Small intestine (tissue), 7 donors: ENCODE results near the gene HVCN1. TPM values are rescaled to one million over a fixed set of nuclear protein-coding genes. Genes with fewer than 3 reads are reported as not detected.
A peak's percentile ranks its signal among the peaks of the same experiment; 100 is the strongest.
"Not testable (repeated sequence)": the region's sequence is repeated elsewhere in the genome, so short reads cannot be mapped to it uniquely, and the experiment has no call there.

Source experiments
- DNase-seq, 2 donors: peaks; one replicate each; pipeline versions ENCODE4 v3.0.0 to v3.0.0-alpha.2; 2013
- FAIRE-seq: peaks from 2 replicates; lab custom pipeline; 2012; peaks lifted over from hg19 to GRCh38; lab: Jason Lieb, UNC
- H3K27ac ChIP-seq, 3 donors: one replicate each; pipeline ENCODE4 v1.5.1; 2013; ENCODE audit warnings: low read length in 2 of 3, mild to moderate bottlenecking in 2 of 3, control low read depth in 1 of 3, inconsistent platforms in 1 of 3, low read depth in 1 of 3, moderate library complexity in 1 of 3
- H3K27me3 ChIP-seq, 3 donors: one replicate each; pipeline ENCODE4 v1.6.1; 2013; ENCODE audit warnings: low read length in 3 of 3, inconsistent platforms in 1 of 3; ENCODE audit not compliant: control insufficient read depth in 3 of 3, insufficient read depth in 3 of 3
- H3K36me3 ChIP-seq, 3 donors: one replicate each; pipeline ENCODE4 v1.6.1; 2013; ENCODE audit warnings: low read length in 3 of 3, inconsistent platforms in 1 of 3, low read depth in 1 of 3, mild to moderate bottlenecking in 1 of 3, moderate library complexity in 1 of 3; ENCODE audit not compliant: control insufficient read depth in 3 of 3, insufficient read depth in 2 of 3
- H3K4me1 ChIP-seq, 3 donors: one replicate each; pipeline ENCODE4 v1.6.1; 2013; ENCODE audit warnings: low read length in 2 of 3, inconsistent platforms in 1 of 3, low read depth in 1 of 3, mild to moderate bottlenecking in 1 of 3, moderate library complexity in 1 of 3; ENCODE audit not compliant: control insufficient read depth in 3 of 3, insufficient read depth in 2 of 3
- H3K4me3 ChIP-seq, 3 donors: one replicate each; pipeline ENCODE4 v1.5.1; 2013; ENCODE audit warnings: low read length in 3 of 3, control low read depth in 1 of 3, inconsistent platforms in 1 of 3, low read depth in 1 of 3, mild to moderate bottlenecking in 1 of 3, moderate library complexity in 1 of 3
- H3K9me3 ChIP-seq, 2 donors: one replicate each; pipeline ENCODE4 v1.6.1; 2013; ENCODE audit warnings: low read depth in 1 of 2, low read length in 1 of 2; ENCODE audit not compliant: control insufficient read depth in 2 of 2, insufficient read depth in 1 of 2
- WGBS, 3 donors: extraction: QIAGEN DNeasy Blood & Tissue Kit; methylation state at CpG; one replicate each; pipeline ENCODE4 v1.1.7; 2013; 5-methylcytosine and 5-hydroxymethylcytosine counted together
- polyA plus RNA-seq, 4 donors: library from polyadenylated mRNA; stranded (reverse) in 3 of 4; unstranded in 1 of 4; fragments of 200-250 nt in 3 of 4; fragments of 120-200 nt in 1 of 4; gene quantifications; one replicate each; pipeline versions ENCODE4 v1.2.1 to v1.2.3, GENCODE V29; 2013
- donor health status: healthy with polysubstance abuse.
- donor health status: control.
- donor health status: control.
- donor health status: Bipolar disorder and iron deficiency.
- donor health status: healthy.

HVCN1 gene
- polyA plus RNA-seq, 4 donors, result 1.9 to 4.7 (median 3.5) TPM

DNA sequence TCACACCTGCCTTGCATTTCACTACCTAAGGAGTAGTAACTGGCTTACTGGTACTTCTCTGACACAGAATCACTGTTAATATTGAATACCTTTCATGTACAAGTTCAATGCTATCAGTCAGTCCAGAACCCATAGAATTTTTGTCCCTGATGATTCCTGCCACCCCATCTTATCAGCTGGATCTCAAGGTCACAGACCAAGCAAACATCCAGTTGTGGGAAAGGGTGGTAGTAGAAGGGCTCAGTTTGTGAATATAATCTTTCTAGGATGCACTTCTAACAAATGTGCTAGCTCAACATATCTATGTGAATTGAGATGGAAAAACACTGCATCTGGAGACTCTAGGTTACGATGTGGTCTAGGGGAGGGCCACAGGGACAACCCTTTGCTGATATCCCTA lies 39.7 kb upstream of the HVCN1 start:
- H3K27ac ChIP-seq, result peak overlapping the region in 1 of 3 donors; percentile 66
- FAIRE-seq, result no peak

DNA sequence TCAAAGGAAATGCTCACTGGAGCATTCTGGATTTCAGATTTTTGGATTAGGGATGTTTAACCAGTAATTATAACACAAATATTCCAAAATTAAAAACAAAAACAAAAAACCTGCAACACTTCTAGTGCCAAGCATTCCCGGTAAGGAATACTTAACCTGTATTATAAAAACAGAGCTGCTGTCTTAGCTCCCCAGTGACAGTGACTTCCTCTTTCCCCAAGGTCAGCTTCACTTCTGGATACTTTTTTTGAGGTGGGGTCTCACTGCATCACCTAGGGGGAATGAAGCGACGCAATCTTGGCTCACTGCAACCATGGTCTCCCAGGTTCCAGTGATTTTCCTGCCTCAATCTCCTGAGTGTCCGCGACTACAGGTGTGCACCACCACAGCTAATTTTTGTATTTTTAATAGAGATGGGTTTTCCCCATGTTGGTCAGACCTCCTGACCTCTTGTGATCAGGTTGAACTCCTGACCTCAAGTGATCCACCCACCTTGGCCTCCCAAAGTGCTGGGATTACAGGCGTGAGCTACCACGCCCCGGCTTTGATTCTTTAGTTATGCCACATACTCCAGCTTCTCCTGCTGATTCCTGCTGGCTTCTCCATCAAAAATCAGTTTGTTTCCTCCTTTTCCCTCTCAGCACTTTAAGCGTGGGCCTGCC lies 37.9 kb upstream of the HVCN1 start:
- no peak overlapping the region for H3K4me3 ChIP-seq
- peaks cover 0 to 3% (median 0%) of the 10 kb centered on the region in 3 donors for H3K4me1 ChIP-seq
- H3K9me3 ChIP-seq, result no peaks in the 10 kb centered on the region
- H3K36me3 ChIP-seq, result peaks cover 17 to 38% (median 36%) of the 10 kb centered on the region in 3 donors
- 83 to 87% (median 83%) methylated on average over 9 of the region's 9 CpGs for WGBS, 3 donors
- no peaks in the 10 kb centered on the region for H3K27me3 ChIP-seq
- DNase-seq (no peak), FAIRE-seq (no peak)
- peak overlapping the region in 1 of 3 donors; percentile 54 for H3K27ac ChIP-seq

More for the DNA sequence above, 39.7 kb upstream of the HVCN1 start:
- peaks cover 13 to 37% (median 31%) of the 10 kb centered on the region in 3 donors for H3K36me3 ChIP-seq
- 93 to 100% (median 97%) methylated on average over 1 of the region's 1 CpG for WGBS, 3 donors
- H3K9me3 ChIP-seq, result no peaks in the 10 kb centered on the region
- peaks cover 2 to 16% (median 7%) of the 10 kb centered on the region in 3 donors for H3K4me1 ChIP-seq
- DNase-seq, result no peak
- H3K4me3 ChIP-seq, result no peak overlapping the region
- no peaks in the 10 kb centered on the region for H3K27me3 ChIP-seq

DNA sequence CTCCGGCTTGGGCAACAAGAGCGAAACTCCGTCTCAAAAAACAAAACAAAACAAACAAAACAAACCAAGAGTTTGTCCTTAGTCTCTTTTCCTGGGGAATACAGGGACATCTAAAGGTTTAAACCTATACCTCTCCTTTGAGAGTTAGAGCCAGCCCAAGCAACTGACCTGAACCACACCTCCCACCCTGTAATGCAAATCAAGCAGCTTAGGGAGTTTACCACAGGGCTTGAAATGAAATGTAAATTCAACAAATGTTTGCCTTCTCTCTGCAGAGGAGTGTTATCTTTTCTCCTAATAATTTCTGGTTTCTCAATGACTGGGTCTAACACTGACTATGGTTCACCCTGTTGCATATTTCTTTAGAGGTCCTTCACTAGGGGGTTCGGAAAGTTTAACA lies 37.1 kb upstream of the HVCN1 start:
- FAIRE-seq, result no peak
- WGBS, 3 donors, result 96 to 97% (median 96%) methylated on average over 4 of the region's 4 CpGs

DNA sequence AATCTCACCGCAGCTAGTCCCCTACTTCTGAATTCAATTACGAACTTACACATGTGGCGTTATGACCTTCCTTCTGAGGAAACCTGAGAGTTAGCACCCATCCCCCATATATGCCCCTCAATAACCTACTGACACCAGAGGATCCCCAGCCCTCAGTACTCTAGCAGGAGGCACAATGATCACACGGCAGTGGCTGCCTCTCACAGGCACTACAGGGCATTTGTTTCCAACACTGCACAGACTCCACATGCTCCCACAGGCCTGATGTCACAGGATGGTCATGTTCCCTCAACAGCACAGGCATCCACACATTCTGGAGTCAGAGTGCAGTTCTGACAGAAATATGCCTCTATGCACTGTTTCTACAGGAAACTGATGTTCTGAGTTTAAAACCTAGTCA lies 36.4 kb upstream of the HVCN1 start:
- Histone ChIP-seq H3K4me1 (peaks cover 0 to 3% (median 0%) of the 10 kb centered on the region in 3 donors), H3K27me3 (no peaks in the 10 kb centered on the region), H3K9me3 (no peaks in the 10 kb centered on the region), H3K4me3 (no peak overlapping the region), H3K27ac (no peak overlapping the region), H3K36me3 (peaks cover 17 to 43% (median 38%) of the 10 kb centered on the region in 3 donors)
- DNase-seq, result no peak
- 82 to 89% (median 86%) methylated on average over 4 of the region's 4 CpGs for WGBS, 3 donors
- no peak for FAIRE-seq

More for the DNA sequence above, 37.1 kb upstream of the HVCN1 start:
- Histone ChIP-seq H3K27ac (no peak overlapping the region), H3K4me1 (peaks cover 0 to 3% (median 0%) of the 10 kb centered on the region in 3 donors), H3K9me3 (no peaks in the 10 kb centered on the region), H3K27me3 (no peaks in the 10 kb centered on the region), H3K36me3 (peaks cover 17 to 39% (median 38%) of the 10 kb centered on the region in 3 donors), H3K4me3 (no peak overlapping the region)
- DNase-seq, result no peak

DNA sequence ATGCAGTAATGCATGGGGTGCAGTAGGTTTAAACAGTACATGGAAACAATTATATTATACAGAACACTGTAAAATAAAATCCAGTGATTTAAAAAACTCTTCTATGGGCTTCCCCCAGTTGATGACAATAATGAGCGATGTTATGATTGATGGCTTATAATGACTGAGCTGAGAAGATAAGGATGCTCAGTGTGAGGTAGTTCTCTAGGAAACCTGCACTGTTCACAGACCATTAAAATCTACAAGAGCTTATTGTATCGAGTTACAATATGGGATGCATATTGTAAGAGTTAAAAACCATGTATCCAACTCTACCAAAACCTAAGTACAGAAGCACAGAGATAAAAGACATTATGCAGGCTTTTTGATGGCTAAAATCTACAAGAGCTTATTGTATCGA lies 34.0 kb upstream of the HVCN1 start:
- H3K36me3 ChIP-seq, result peaks cover 16 to 45% (median 30%) of the 10 kb centered on the region in 3 donors
- 87 to 92% (median 92%) methylated on average over 3 of the region's 3 CpGs for WGBS, 3 donors
- FAIRE-seq, H3K4me3 ChIP-seq, DNase-seq, H3K27ac ChIP-seq, H3K4me1 ChIP-seq, H3K9me3 ChIP-seq, H3K27me3 ChIP-seq: not testable (repeated sequence)

- no peak for DNase-seq
- Histone ChIP-seq H3K27me3 (no peaks in the 10 kb centered on the region), H3K36me3 (peaks cover 12 to 49% (median 26%) of the 10 kb centered on the region in 3 donors), H3K4me3 (no peak overlapping the region), H3K4me1 (no peaks in the 10 kb centered on the region), H3K27ac (no peak overlapping the region), H3K9me3 (no peaks in the 10 kb centered on the region)
- FAIRE-seq, result no peak
Measured at GRCh38 chr12:110721570-110721969, 32.7 kb upstream of the HVCN1 start.

GRCh38 chr12:110720516-110720915 lies 31.6 kb upstream of the HVCN1 start:
- H3K27me3 ChIP-seq, result no peaks in the 10 kb centered on the region
- FAIRE-seq (no peak), DNase-seq (no peak)
- peaks cover 11 to 49% (median 26%) of the 10 kb centered on the region in 3 donors for H3K36me3 ChIP-seq
- H3K9me3 ChIP-seq, result no peaks in the 10 kb centered on the region
- no peak overlapping the region for H3K4me3 ChIP-seq
- H3K27ac ChIP-seq, result no peak overlapping the region
- no peaks in the 10 kb centered on the region for H3K4me1 ChIP-seq

GRCh38 chr12:110718222-110718908 lies 29.4 kb upstream of the HVCN1 start:
- FAIRE-seq (no peak), DNase-seq (no peak)
- Histone ChIP-seq H3K27me3 (no peaks in the 10 kb centered on the region), H3K4me1 (no peaks in the 10 kb centered on the region), H3K27ac (no peak overlapping the region), H3K9me3 (no peaks in the 10 kb centered on the region), H3K4me3 (no peak overlapping the region), H3K36me3 (peaks cover 10 to 33% (median 11%) of the 10 kb centered on the region in 3 donors)
- WGBS, 3 donors, result 84 to 88% (median 88%) methylated on average over 7 of the region's 7 CpGs
